AG09319 (cell line): Measurements from ENCODE around the gene PRDM5.

Experiments
- DNase-seq: peaks from one replicate; pipeline ENCODE4 v3.0.0-alpha.2; 2010; ENCODE audit warnings: low read depth; ENCODE audit errors: extremely low read depth
- CTCF ChIP-seq: IDR thresholded peaks from 2 replicates; pipeline ENCODE4 v1.5.1; 2011; ENCODE audit warnings: low read depth, mild to moderate bottlenecking, inconsistent platforms, low read length, moderate library complexity

Gene PRDM5

GRCh38 chr4:120809518-120809917 lies 113.0 kb downstream of the PRDM5 start:
- no peak; the same call in 1 of the 2 replicates for TF ChIP-seq CTCF
- DNase-seq = no peak

DNA sequence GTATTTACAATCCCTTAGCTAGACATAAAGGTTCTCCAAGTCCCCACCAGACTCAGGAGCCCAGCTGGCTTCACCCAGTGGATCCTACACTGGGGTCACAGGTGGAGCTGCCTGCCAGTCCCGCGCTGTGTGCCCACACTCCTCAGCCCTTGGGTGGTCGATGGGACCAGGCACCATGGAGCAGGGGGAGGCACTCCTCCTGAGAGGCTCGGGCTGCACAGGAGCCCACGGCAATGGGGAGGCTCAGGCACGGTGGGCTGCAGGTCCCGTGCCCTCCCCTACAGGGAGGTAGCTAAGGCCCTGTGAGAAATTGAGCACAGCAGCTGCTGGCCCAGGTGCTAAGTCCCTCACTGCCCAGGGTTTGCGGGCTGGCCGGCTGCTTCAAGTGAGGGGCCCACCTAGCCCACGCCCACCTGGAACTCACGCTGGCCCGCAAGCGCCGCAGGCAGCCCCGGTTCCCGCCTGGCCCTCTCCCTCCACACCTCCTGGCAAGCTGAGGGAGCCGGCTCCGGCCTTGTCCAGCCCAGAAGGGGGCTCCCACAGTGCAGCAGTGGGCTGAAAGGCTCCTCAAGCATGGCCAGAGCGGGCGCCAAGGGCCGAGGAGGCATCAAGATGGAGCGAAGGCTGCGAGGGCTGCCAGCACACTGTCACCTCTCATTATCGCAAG lies 113.9 kb downstream of the PRDM5 start:
- DNase-seq = no peak
- no peak for TF ChIP-seq CTCF

- peak; percentile 3 for DNase-seq
- TF ChIP-seq CTCF = no peak
Observed at GRCh38 chr4:120801137-120801758, 121.3 kb downstream of the PRDM5 start.

DNA sequence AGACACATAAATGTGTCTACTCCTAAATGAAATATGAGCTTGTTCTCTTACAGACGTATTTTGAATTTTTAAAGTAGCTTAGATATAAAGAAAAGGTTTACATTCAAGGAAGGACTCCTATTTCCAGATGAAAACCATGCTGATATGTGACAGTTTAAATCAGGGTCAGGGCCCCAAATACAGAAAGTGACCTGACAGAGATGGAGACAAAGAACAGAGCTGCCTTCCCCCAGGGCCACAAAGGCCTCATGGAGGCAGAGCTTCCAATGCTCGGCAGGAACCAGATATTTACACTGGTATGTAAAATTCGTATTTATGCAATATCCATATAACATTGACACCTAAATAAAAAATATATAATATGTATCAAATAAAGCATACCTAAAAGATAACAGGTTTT lies 124.0 kb downstream of the PRDM5 start:
- DNase-seq = no peak
- TF ChIP-seq CTCF = no peak

DNA sequence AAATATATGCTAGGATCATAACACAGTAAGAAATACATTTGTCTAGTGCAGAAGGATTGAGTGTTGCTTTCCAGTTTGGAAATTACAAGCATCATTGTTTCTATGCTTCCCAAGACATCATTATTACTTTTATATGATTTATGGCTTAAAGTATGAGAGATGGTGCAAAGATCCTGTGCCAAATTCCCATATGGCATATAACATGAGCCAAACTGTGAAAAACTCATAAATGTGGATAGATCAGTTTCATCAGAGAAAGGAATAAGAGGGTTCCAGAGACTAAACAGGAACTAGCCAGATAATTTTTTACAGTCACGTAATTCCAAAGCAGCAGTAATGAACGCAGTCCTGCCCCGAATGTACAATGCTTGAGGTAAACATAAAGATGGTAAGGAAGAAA lies 126.3 kb downstream of the PRDM5 start:
- TF ChIP-seq CTCF = no peak
- DNase-seq = no peak

DNA sequence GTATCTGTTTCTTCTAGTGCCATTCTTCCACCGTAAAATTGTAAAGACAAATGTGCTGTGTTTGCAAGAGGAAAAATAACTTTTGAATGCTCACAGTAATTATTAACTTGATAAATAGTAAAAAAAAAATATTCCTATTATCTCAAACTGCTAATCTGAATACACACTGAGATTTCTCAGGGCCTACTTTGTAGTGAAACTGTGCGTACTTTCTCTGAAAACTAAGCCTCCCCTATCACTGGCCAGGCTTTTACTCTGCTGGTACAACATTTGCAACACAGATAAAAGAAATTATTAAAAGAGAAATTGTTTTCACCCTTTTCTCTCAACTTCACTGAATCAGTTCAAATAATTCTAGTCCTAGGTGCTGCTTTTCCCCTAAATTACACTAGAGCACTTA lies 137.3 kb downstream of the PRDM5 start:
- no peak for TF ChIP-seq CTCF

DNA sequence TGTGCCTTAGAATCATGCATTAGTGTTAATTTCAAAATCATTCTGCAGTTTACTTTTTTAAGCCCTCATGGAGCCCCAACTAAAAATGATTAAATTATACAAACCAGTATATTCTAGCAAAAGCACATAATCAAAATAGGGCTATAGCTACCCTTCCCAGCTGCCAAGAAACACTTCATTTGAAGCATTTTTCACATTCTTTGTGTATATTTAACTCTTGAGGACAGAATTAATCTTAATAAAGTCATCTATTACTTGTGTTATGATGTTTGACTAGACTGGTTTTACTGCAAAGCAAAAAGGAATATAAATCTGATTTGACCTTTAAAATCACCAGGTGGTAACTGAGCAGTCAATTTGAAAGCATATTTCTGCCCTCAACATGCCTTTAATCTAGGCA lies 145.1 kb downstream of the PRDM5 start:
- no peak for DNase-seq
- TF ChIP-seq CTCF = no peak

More for the DNA sequence above, 137.3 kb downstream of the PRDM5 start:
- no peak for DNase-seq
